Left lung (tissue), 10 donors: Measurements from ENCODE around the gene HTR3E. TPM values are rescaled to one million over a fixed set of nuclear protein-coding genes. Genes with fewer than 3 reads are reported as not detected.

Experiments used
- ATAC-seq: fragments of 200-7000 bp; cut with Tn5 transposase; one replicate; pipeline ENCODE4 v1.9.1; 2020; ENCODE audit warnings: moderate library complexity
- DNase-seq, 4 donors: peaks; one replicate each; pipeline ENCODE4 v3.0.0-alpha.2; 2013 to 2020
- H3K27ac ChIP-seq, 2 donors: fragments of 200-600 bp; sonication (generic) in 1 of 2; one replicate each; pipeline versions ENCODE4 v1.5.0 to v1.8.0; 2020 to 2021
- H3K27me3 ChIP-seq, 2 donors: fragments of 200-600 bp; sonication (generic) in 1 of 2; one replicate each; pipeline versions ENCODE4 v1.5.0 to v1.8.0; 2020 to 2021
- H3K36me3 ChIP-seq, 2 donors: fragments of 200-600 bp; sonication (generic) in 1 of 2; one replicate each; pipeline versions ENCODE4 v1.5.0 to v1.8.0; 2020 to 2021
- H3K4me1 ChIP-seq, 2 donors: fragments of 200-600 bp; one replicate each; pipeline ENCODE4 v1.8.0; 2021
- H3K4me3 ChIP-seq, 2 donors: fragments of 200-600 bp; sonication (generic) in 1 of 2; one replicate each; pipeline versions ENCODE4 v1.5.0 to v1.8.0; 2020 to 2021; ENCODE audit warnings: mild to moderate bottlenecking in 1 of 2
- H3K9me3 ChIP-seq, 2 donors: fragments of 200-600 bp; sonication (generic) in 1 of 2; one replicate each; pipeline versions ENCODE4 v1.5.0 to v1.8.0; 2020 to 2021
- CTCF ChIP-seq, 2 donors: fragments of 200-600 bp; sonication (generic) in 1 of 2; IDR thresholded peaks; one replicate each; pipeline versions ENCODE4 v1.5.0 to v1.8.0; 2021; ENCODE audit warnings: antibody characterized with exemption in 2 of 2
- intact Hi-C, 2 donors: fragments of 100-400 bp; cut with DNase I; formaldehyde crosslinking; loops; one replicate each; pipeline versions ENCODE4 v1.11.2 to v1.14.2; 2022
- polyA plus RNA-seq, 6 donors: library from polyadenylated mRNA; unstranded; fragments of 120-200 nt; gene quantifications; one replicate each; pipeline ENCODE4 v1.2.1, GENCODE V29; 2013; ENCODE audit not compliant: insufficient read length in 6 of 6
- total RNA-seq, 2 donors: library from RNA; stranded (reverse); fragmentation: NEBNext Ultra II Directional; extraction: Animal tissue kit (Norgen Biotek cat#: 25700); gene quantifications; one replicate each; pipeline ENCODE4 v1.2.1, GENCODE V29; 2021
- donor health status: DM: no; HTN: yes; CAD: no.
- donor health status: DM: no; HTN: no; CAD: no.

The HTR3E gene
- total and polyA plus RNA-seq, 8 donors, result not detected

- TF ChIP-seq CTCF (IDR thresholded peaks at IDR 0.05), result no peak
- H3K4me1 ChIP-seq, result no peaks in the 10 kb centered on the region
Observed at GRCh38 chr3:184082465-184082864, 14.4 kb upstream of the HTR3E start.

DNA sequence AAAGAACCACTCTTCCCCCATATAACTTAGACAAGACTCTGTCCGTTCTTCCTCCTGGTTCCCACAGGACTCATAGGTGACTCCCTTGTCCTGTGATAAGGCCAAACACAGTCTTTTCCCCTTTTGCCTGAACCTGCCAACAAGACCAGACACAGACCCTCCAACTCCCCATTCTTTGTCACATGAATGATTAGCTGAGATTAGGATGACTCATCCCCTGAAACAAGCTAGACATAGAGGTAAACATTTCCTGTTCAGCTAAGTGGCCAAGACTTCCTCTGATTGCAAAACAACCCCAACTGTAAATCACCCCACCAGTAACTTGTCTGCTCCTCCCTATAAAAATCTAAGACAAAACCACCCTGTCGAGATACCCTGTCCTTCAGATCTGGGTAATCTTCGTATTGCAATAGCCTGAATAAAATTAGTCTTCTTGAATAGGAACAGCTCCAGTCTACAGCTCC is 11.4 kb upstream of the HTR3E start:
- intact Hi-C loops, result no loop called here
- H3K4me3 ChIP-seq, result no peak overlapping the region
- no peaks in the 10 kb centered on the region for H3K27me3 ChIP-seq
- no peak overlapping the region for H3K27ac ChIP-seq
- H3K4me1 ChIP-seq, result no peaks in the 10 kb centered on the region
- no peak for ATAC-seq
- no peak for TF ChIP-seq CTCF (IDR thresholded peaks at IDR 0.05)
- no peak for DNase-seq
- H3K36me3 ChIP-seq, result no peaks in the 10 kb centered on the region
- peaks cover 0 to 17% of the 10 kb centered on the region in 2 donors for H3K9me3 ChIP-seq

More at GRCh38 chr3:184082465-184082864, 14.4 kb upstream of the HTR3E start:
- intact Hi-C loops, result no loop called here
- no peaks in the 10 kb centered on the region for H3K27me3 ChIP-seq
- DNase-seq (no peak), ATAC-seq (no peak)
- H3K27ac ChIP-seq, result no peak overlapping the region
- no peak overlapping the region for H3K4me3 ChIP-seq
- no peaks in the 10 kb centered on the region for H3K36me3 ChIP-seq
- peaks cover 0 to 17% of the 10 kb centered on the region in 2 donors for H3K9me3 ChIP-seq

DNA sequence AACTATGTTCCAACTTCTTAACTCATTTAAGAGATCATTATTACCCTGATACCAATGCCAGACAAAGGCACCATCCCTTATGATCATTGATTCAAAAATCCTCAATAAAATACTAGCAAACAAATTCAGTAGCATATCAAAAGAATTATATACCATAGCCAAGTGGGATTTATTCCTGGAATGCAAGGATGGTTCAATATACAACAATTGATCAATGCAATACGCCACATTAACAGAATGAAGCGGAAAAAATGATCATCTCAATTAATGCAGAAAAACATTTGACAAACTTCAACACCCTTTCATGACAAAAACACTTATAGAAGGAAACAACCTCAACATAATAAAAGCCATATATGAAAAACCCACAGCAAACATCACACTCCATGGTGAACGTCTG is 4.7 kb upstream of the HTR3E start:
- H3K4me3 ChIP-seq, result no peak overlapping the region
- no peaks in the 10 kb centered on the region for H3K4me1 ChIP-seq
- intact Hi-C loops, result no loop called here
- no peak for TF ChIP-seq CTCF (IDR thresholded peaks at IDR 0.05)
- H3K36me3 ChIP-seq, result no peaks in the 10 kb centered on the region
- no peak overlapping the region for H3K27ac ChIP-seq
- no peak for ATAC-seq
- no peaks in the 10 kb centered on the region for H3K27me3 ChIP-seq
- DNase-seq, result no peak
- H3K9me3 ChIP-seq, result peaks cover 0 to 26% of the 10 kb centered on the region in 2 donors

DNA sequence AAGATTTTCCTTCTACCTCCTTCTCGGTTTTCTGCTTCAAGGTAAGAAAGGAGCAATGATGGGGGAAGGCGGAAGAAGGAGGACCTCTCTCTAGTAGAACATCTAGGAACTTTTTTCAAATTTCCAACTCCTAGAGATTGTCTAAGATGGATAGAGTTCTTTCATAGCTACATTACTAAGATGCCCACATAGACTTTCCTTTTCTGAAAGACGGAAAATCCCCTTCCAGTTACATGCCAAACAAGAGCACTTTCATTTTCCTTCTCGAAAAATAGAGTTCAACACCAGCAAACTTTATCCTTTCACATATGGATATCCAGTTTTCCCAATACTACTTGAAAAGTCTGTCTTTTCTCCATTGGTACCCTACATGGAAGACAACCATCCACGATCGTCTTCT is 692 bp downstream of the HTR3E start:
- Histone ChIP-seq H3K27me3 (no peaks in the 10 kb centered on the region), H3K4me1 (no peaks in the 10 kb centered on the region), H3K36me3 (no peaks in the 10 kb centered on the region), H3K27ac (no peak overlapping the region), H3K4me3 (no peak overlapping the region), H3K9me3 (peaks cover 0 to 10% of the 10 kb centered on the region in 2 donors)
- no peak for DNase-seq
- no peak for TF ChIP-seq CTCF (IDR thresholded peaks at IDR 0.05)
- no peak for ATAC-seq
- intact Hi-C loops, result no loop called here

GRCh38 chr3:184099806-184100686 is 3.2 kb downstream of the HTR3E start:
- no peaks in the 10 kb centered on the region for H3K27me3 ChIP-seq
- H3K4me3 ChIP-seq, result no peak overlapping the region
- TF ChIP-seq CTCF (IDR thresholded peaks at IDR 0.05), result no peak
- DNase-seq, result no peak
- no peaks in the 10 kb centered on the region for H3K4me1 ChIP-seq
- H3K9me3 ChIP-seq, result no peaks in the 10 kb centered on the region
- H3K36me3 ChIP-seq, result no peaks in the 10 kb centered on the region
- ATAC-seq, result no peak
- no peak overlapping the region for H3K27ac ChIP-seq
- intact Hi-C loops, result no loop called here
